Hematopoietic multipotent progenitor cell (in vitro differentiated cells): Measurements from ENCODE around the gene IL23R. TPM values are rescaled to one million over a fixed set of nuclear protein-coding genes. Genes with fewer than 3 reads are reported as not detected.

ENCODE experiments used
- DNase-seq, 3 donors: peaks; one replicate each; pipeline ENCODE4 v3.0.0-alpha.2; 2011 to 2015; ENCODE audit warnings: low read depth in 2 of 3, low spot score in 2 of 3
- total RNA-seq: library from RNA; depleted of rRNA; stranded (reverse); fragments of >200 nt; gene quantifications from one replicate; pipeline ENCODE4 v1.2.3, GENCODE V29; 2012

IL23R gene
- total RNA-seq, 1 donor: not detected

- DNase-seq: no peak
Measured at GRCh38 chr1:67191668-67192520, 25.6 kb downstream of the IL23R start.

- no peak for DNase-seq
Measured at GRCh38 chr1:67192902-67193301, 26.6 kb downstream of the IL23R start.

GRCh38 chr1:67193704-67194103, 27.4 kb downstream of the IL23R start:
- no peak for DNase-seq

DNA sequence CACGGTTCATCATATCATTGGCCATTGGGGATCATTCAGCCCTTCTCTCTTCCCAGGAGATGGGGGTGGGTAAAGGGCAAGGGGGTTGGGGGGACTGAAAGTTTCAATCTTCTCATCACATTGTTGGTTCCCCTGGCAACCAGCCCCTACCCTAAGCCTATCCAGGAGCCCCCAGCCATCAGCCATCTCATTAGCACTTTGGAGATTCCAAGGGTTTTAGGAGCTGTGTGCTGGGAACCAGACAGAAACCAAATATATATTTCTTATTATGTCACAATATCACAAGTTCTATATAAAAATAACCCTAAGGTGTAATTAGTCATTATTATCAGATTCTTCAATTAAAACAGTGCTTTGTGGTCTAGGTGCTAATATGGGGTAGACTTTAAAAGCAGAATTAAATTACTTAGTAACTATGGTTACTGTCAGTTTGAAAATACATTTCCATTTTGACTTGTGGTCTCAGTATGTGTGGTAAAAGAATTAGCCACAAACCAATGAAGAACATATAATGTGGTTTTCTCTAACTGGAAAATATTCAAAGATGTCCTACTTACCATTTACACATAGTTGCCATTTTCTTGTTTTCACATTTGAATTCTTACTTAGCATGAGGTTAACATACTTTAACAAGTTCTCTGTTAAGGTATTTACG, 28.1 kb downstream of the IL23R start:
- peak in 2 of 3 donors; percentile 23 to 70 for DNase-seq

GRCh38 chr1:67200755-67201154, 34.5 kb downstream of the IL23R start:
- DNase-seq: no peak

DNA sequence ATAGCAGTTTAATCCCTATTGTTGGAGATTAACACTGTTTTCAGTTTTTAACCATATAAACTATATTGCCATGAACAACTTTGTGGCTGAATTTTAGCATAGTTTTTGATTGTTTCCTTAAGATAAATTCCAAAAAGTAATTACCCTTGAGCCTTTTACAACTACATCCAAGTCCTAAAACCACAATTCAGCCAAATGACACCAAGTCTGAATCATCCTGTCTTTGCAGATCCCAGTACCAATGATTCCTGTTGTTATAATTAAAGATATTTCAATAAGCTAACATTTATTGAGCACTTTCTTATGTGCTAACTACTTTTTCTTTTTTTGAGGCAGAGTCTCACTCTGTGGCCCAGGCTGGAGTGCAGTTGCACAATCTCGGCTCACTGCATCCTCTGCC, 35.6 kb downstream of the IL23R start:
- no peak for DNase-seq

DNA sequence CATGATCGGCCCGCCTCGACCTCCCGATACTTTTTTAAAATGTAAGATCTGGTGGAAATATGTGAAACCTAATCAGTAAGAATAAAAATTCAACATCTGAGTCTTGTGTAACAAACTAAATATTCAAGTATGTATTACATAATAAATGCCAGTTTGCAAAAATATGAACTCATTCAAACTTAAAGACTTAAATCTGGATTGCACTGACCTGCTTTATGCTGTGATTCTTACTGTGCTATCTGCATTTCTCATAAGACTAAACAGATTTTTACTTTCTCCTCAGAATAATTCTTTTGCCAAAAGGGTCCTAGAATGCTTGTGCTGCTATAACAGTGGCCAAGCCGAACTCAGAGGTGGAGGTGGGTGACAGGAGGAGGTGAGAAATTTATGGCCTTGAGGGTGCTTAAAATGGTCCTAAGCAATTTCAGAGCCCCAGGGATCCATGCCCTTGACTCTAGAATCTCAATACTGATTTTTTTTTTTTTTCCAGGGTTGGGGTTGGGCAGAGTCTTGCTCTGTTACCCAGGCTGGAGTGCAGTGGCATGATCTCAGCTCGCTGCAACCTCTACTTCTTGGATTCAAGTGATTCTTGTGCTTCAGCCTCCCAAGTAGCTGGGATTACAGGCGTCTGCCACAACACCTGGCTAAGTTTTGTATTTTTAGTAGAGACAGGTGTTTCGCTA, 38.2 kb downstream of the IL23R start:
- DNase-seq: no peak

DNA sequence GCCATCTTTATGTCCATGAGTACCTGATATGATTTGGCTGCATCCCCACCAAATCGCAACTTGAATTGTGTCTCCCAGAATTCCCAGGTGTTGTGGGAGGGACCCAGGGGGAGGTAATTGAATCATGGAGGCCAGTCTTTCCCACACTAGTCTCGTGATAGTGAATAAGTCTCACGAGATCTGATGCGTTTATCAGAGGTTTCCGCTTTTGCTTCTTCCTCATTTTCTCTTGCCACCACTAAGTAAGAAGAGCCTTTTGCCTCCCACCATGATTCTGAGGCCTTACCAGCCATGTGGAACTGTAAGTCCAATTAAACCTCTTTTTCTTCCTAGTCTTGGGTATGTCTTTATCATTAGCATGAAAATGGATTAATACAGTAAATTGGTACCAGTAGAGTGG, 41.1 kb downstream of the IL23R start:
- peak in 1 of 3 donors; percentile 9 for DNase-seq

- no peak for DNase-seq
Measured at GRCh38 chr1:67208217-67208616, 42.0 kb downstream of the IL23R start.

DNA sequence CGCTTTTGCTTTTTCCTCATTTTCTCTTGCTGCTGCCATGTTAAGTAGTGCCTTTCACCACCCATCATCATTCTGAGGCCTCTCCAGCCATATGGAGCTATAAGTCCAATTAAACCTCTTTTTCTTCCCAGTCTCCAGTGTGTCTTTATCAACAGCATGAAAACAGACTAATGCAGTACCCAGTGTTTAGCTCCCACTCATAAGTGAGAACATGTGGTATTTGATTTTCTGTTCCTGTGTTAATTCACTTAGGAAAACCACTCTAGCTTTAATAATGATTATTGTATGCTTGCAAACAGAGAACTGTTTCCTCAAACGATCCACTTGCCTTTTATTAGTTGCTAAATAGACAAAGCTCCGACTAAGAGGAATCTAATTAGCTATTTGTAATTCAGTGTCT, 43.3 kb downstream of the IL23R start:
- no peak for DNase-seq

DNA sequence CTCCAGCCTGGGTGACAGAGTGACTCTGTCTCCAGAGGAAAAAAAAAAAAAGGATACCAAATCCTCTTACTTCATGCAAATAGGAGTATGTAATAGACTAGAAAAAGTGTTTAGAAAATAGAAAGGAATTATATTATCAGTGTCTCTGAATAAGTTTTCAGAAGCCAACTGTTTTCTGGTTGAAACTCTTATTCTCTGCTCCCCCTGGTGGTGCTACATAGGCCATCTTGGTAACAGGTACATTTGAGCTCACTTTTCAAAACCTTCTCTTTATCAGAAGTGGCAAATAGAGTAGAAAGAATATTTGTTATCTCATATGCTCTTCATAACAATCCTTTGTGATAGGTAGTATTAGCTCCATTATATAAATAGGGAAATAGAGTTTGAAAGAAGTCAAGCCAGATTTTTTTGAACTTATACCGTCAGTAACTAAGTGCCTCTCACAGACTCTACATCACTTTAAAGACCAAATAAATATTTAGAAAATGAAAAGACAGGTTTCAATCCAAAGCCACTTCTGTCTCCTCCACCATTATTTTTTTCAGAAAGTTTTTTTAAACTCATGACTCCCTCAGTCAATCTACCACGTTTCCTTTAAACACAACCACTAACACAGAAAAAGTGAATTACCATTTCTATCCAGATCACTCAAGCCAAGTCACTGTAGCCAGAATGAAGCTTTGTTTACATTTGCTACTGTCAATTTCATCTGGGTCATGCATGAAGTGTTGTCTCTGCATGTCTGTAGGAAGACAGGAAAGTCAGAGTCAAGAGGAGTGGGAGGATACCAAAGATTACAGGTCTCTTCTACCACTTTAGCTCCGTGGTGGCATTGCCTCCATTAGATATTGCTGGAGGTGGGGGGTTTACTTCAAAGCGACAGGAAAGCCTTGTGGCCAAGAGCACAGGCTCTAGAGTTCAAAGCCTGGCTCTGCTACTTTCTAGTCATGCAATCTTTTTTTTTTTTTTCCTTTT, 45.6 kb downstream of the IL23R start:
- peak in 2 of 3 donors; percentile 30 to 68 for DNase-seq

- peak in 2 of 3 donors; percentile 14 to 64 for DNase-seq
Measured at GRCh38 chr1:67213164-67213563, 46.9 kb downstream of the IL23R start.

DNA sequence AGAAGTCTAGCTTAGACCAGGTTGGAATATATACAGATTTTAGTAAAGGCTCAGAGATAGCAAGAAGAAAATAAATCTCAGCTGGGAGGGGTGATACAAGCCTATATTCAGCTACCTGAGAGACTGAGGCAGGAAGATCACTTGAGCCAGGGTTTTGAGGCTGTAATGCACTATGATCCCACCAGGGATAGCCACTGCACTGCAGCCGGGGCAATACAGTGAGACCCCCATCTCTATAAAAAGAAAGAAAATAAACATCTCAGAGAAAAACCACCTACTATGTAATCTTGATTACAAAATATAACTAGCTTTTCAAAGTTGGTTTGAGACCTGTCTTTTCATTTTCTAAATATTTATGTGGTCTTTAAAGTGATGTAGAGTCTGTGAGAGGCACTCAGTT, 47.7 kb downstream of the IL23R start:
- no peak for DNase-seq

GRCh38 chr1:67214420-67215174, 48.3 kb downstream of the IL23R start:
- DNase-seq: peak in 2 of 3 donors; percentile 34 to 72

GRCh38 chr1:67216401-67216800, 50.1 kb downstream of the IL23R start:
- no peak for DNase-seq

GRCh38 chr1:67217417-67217816, 51.2 kb downstream of the IL23R start:
- DNase-seq: no peak

GRCh38 chr1:67217938-67218337, 51.7 kb downstream of the IL23R start:
- no peak for DNase-seq

DNA sequence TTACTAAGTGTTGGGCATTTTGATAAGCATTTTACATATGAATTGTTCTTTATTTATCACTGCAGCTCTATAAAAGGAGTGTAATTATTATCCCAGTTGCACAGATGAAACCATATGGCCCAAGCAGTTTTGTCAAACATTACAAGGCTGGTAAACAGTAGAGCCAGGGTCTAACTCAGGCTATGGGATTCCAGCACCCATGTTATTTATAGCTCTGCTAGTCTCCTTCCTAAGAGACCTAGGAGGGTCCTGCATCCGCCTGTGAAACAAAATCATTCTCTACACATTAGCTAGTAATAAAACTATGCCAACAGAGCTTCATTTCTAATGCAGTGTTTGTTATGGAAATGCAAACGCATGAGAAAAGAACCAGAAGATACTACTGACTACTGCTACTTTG, 58.6 kb downstream of the IL23R start:
- DNase-seq: no peak

DNA sequence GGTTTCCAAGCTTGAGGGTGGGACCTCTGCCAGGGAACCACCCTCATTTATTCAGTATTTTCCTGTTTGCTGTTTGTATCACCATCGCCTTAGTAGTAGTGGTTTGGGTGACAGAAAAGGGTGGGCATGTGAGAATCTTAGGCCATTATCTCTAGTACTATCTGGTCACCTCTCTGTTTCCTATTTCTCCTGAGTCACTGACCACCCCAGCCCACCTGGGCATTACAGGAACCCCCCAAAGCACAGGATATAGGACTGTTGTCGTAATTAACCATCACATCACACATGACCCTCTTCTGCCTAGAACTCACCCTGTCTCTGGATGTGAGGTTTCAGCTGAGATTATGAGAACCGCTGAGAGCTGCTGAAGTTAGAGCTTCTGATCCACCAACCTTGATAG, 60.4 kb downstream of the IL23R start:
- no peak for DNase-seq

DNA sequence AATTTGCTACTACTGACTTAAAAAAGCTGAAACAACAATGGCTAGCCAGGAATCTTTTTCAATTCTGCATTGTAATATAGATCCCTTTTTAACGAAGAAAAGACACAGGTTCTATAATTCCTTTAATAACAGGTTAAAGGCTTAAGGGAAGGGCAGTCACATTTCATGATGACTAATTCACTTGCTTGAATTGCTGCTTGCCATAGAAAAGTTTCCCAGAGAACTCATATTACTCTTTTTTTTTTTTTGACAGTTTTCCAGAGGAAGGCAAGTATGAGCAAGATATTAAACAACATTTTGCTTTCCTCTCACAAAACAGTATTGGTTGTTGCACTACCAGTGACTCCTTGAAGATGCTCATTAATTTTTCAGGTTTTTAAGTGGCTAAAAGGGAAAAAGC, 60.9 kb downstream of the IL23R start:
- DNase-seq: no peak
